ENCODE data around the gene ELK3. TPM values are rescaled to one million over a fixed set of nuclear protein-coding genes. Genes with fewer than 3 reads are reported as not detected.

Gene ELK3
- total and polyA plus RNA-seq, 10 donors = 14.5 to 92.7 (median 52.9) TPM

- H3K9me3 ChIP-seq = no peaks in the 10 kb centered on the region
- peaks cover 0 to 99% (median 36%) of the 10 kb centered on the region in 6 donors for H3K36me3 ChIP-seq
- no peak overlapping the region for H3K27ac ChIP-seq
- H3K27me3 ChIP-seq (replicated peaks in 1 of 7) = no peaks in the 10 kb centered on the region
- 88 to 92% (median 89%) methylated on average over 6 of the region's 6 CpGs for WGBS, 5 donors
- TF ChIP-seq CTCF (IDR thresholded peaks at IDR 0.05 in 8 of 11, conservative IDR thresholded peaks at IDR 0.05 in 3 of 11) (no peak), POLR2A (IDR thresholded peaks at IDR 0.05) (no peak), POLR2AphosphoS5 (IDR thresholded peaks at IDR 0.05) (no peak)
- H3K4me3 ChIP-seq = no peak overlapping the region
- peaks cover 0 to 21% (median 4%) of the 10 kb centered on the region in 6 donors for H3K4me1 ChIP-seq
- intact Hi-C loops (cut with DNase I; ENCODE audit: low total_unique reads) = no loop called here
- no peak for DNase-seq
These were observed 101.5 kb downstream of the ELK3 start for GRCh38 chr12:96295532-96296160.

GRCh38 chr12:96297504-96297903 is 103.3 kb downstream of the ELK3 start:
- Histone ChIP-seq H3K9me3 (no peaks in the 10 kb centered on the region), H3K27me3 (replicated peaks in 1 of 7) (no peaks in the 10 kb centered on the region), H3K36me3 (peaks cover 0 to 80% (median 33%) of the 10 kb centered on the region in 6 donors), H3K27ac (no peak overlapping the region), H3K4me1 (peaks cover 0 to 21% (median 4%) of the 10 kb centered on the region in 6 donors), H3K4me3 (no peak overlapping the region)
- intact Hi-C loops (cut with DNase I; ENCODE audit: low total_unique reads) = no loop called here
- no peak for DNase-seq
- WGBS, 5 donors = 91 to 98% (median 95%) methylated on average over 4 of the region's 4 CpGs
- TF ChIP-seq CTCF (IDR thresholded peaks at IDR 0.05 in 8 of 11, conservative IDR thresholded peaks at IDR 0.05 in 3 of 11) = no peak
- no peak for TF ChIP-seq POLR2AphosphoS5 (IDR thresholded peaks at IDR 0.05)
- TF ChIP-seq POLR2A (IDR thresholded peaks at IDR 0.05) = no peak

GRCh38 chr12:96300064-96300463 is 105.9 kb downstream of the ELK3 start:
- TF ChIP-seq POLR2A (IDR thresholded peaks at IDR 0.05) = no peak
- TF ChIP-seq CTCF (IDR thresholded peaks at IDR 0.05 in 8 of 11, conservative IDR thresholded peaks at IDR 0.05 in 3 of 11) = no peak
- TF ChIP-seq POLR2AphosphoS5 (IDR thresholded peaks at IDR 0.05) = no peak
- Histone ChIP-seq H3K4me1 (peaks cover 0 to 25% (median under 1%) of the 10 kb centered on the region in 6 donors), H3K36me3 (peaks cover 0 to 70% (median 29%) of the 10 kb centered on the region in 6 donors), H3K4me3 (no peak overlapping the region), H3K27ac (no peak overlapping the region), H3K27me3 (replicated peaks in 1 of 7) (no peaks in the 10 kb centered on the region), H3K9me3 (no peaks in the 10 kb centered on the region)
- 96 to 99% (median 98%) methylated on average over 5 of the region's 5 CpGs for WGBS, 5 donors
- no peak for DNase-seq
- intact Hi-C loops (cut with DNase I; ENCODE audit: low total_unique reads) = no loop called here

- intact Hi-C loops (cut with DNase I; ENCODE audit: low total_unique reads) = no loop called here
- no peak for TF ChIP-seq CTCF (IDR thresholded peaks at IDR 0.05 in 8 of 11, conservative IDR thresholded peaks at IDR 0.05 in 3 of 11)
- no peak for TF ChIP-seq POLR2A (IDR thresholded peaks at IDR 0.05)
- TF ChIP-seq POLR2AphosphoS5 (IDR thresholded peaks at IDR 0.05) = no peak
- DNase-seq = no peak
- Histone ChIP-seq H3K27me3 (replicated peaks in 1 of 7) (no peaks in the 10 kb centered on the region), H3K27ac (no peak overlapping the region), H3K4me1 (peaks cover 0 to 13% (median 0%) of the 10 kb centered on the region in 6 donors), H3K4me3 (no peak overlapping the region), H3K9me3 (no peaks in the 10 kb centered on the region), H3K36me3 (peaks cover 0 to 61% (median 25%) of the 10 kb centered on the region in 6 donors)
- WGBS, 5 donors = 83 to 98% (median 96%) methylated on average over 4 of the region's 4 CpGs
These were observed 107.6 kb downstream of the ELK3 start for GRCh38 chr12:96301732-96302131.

Data from spleen (tissue), 11 donors.